Stimulated activated CD4-positive, alpha-beta T cell treated with anti-CD3 and anti-CD28 coated beads, Interleukin-12 subunit alpha, Interleukin-12 subunit beta, amount 100 ng/mL, for 4 hours (primary cell): Measurements from ENCODE around the gene LMF1.
"Not testable (repeated sequence)": the region's sequence is repeated elsewhere in the genome, so short reads cannot be mapped to it uniquely, and the experiment has no call there.

Experiments used
- DNase-seq: peaks from one replicate; pipeline ENCODE4 v3.0.0-alpha.2; 2020

LMF1 gene

DNA sequence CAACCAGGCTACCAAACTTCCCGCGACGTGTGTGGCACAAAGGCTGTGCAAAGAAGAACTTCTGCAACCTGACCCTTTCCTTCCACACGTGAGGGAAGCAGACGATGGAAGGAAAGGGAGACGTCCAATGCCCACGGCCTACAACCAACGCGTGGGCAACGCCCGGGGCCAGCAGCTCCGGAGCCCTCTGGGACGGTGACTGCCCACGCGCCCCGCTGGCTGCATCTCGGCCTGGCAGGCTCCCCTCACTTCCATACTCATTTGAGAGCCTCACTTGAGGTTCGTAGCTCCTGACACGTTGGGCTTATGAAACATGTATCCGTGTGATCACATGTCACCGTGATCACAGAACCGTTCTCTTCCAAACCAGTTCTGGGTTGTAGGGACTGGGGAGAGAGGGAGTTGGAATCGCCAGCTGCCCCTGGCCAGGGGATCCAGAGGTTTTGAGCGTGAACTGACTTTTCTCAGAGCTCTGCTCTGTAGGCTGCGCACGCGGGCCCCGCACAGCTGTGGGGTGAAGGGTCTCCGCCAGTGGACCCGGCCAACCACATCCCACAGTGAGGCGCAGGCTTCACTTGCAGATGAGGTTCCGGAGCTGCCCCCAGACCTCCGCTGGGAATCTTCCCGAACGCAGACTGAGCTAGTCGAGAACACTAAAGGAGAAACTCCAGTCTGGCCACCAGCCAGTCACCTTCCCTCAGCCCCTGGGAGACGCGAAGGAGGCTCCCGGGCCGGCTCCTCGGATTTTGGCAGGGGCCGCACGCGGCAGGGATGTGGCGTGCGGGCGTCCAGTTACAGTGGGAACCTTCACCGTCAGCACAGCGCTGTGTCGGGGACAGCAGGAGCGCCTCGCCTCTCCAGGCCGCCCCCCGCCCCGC lies 1.0 kb downstream of the LMF1 start:
- no peak for DNase-seq

DNA sequence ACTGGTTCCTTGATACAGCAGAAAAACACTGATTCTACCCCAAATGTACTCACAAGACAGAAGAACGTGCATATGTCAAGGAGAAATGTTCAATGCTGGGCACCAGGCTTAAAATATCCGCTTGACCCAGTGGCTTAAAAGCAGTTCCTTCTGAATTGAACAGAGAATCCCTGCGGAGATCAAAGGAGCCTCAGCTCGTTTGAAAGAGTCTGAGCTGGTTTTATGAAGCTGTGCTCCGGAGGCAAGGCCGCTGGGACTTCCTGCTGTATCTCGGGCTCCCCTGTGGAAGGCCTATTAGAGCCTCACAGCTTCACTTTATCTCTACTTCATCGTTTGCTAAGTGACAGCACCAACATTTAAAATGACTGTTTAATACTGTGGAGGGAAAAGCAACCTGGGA lies 2.2 kb downstream of the LMF1 start:
- DNase-seq = no peak

DNA sequence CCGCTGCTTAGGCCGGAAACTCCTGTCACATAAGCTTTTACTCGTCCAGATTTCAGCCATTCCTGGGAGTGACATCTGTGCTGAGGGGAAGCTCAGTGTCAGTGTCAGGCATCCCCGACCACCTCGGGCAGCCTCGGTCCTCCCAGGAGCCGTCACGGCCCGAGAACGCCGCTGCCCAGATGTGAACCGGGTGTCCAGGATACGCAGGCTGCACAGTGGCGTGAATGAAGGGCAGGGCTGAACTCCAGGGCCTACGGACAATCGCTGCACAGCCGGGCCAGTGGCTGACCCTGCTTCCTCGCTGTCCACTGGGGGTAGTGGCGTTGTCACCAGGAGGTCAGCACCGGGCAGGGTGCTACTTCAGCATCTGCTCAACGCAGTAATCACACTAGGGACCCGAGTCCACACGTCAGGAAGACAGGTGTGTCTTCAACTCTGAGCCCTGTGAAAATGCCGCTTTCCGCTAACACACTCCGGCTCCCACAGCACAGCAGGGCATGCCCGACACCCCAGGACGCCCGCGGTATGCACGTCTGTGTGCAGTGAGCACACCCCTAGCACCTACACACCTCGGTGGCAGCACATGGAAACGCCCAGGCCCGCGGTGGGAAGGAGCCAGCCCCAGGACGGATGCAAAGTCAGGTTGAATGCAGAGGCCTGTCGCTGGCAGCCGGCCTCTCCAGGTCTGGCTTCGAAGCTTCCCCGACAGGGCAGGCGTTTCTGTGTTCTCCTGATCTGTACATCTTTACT lies 3.1 kb downstream of the LMF1 start:
- DNase-seq = no peak

DNA sequence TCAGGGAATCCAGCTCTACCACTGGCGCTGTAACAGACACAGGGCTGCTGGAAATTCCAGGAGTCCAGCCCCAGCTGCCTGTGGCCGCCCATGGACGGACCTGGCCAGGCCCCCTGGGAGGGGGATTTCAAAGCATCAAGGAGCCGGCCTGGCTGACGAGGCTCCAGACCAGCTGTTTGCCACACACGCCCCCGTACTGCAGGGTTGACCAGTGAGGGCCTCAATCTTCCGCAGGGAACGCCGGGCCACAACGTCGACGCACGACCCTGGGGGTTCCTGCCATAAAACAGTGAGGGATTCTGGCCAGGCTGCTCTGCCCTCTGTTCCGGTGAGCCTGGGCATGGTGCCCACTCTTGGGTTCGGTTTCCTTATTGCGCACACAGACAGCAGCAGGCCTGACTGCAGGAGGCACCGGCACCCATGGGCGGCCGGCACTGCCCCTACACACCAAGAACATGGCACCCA lies 3.7 kb downstream of the LMF1 start:
- DNase-seq = no peak

DNA sequence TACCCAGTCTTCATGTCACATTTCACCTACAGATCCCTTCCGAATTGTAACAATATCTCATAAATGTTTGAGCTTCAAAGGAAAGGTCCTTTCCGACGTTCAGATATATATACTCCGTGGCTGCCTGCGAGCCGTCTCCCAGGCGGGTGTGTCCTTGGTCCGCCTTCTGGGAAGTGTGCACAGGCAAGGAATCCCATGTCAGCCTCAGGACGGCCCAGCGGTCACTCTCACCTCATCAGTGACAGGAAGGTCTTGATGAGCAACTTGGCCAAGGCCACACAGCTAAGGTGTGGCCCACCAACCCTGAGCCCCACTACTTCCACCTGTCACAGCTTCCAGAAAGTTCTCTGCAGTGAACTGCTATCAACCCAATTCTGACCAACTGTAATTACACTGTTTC lies 4.3 kb downstream of the LMF1 start:
- no peak for DNase-seq

DNA sequence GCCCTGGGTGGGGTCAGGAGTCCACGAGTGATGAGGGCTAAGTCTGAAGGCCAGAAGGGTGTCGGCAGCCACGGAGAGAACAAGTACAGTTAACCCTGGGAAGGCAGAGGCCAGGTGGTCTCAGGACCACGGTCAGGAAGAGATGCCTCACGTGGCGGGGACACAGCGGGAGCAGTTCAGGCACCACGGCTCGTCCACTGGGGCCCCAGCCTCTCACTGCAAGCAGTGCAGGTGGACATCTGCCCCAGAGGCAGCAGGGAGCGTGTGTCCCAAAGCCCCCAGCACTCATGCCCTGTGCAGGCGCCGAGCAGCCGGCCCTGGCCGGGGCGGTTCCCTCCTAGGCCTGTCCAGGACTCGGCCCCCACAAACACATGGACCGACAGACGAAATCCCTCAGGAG lies 4.7 kb downstream of the LMF1 start:
- no peak for DNase-seq

DNA sequence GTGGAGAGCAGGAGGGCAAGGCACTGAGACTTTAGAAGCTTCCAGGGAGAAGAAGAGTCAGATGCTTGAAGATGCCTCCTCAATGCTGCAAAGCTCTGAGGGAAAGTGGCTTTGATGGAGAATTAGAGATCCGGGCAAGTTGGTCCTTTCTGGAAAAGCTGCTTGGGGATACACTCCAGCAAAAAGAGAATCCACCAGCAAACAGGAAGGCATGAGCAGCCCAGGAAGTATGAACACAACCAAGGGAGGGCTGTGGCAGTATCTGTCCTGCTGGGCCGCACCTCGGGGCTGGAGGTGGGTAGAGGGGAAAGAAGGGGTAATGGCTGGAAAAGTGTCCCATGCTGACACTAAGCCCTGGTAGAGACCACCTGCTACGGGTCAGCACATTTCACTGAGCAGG lies 5.3 kb downstream of the LMF1 start:
- DNase-seq = no peak

DNA sequence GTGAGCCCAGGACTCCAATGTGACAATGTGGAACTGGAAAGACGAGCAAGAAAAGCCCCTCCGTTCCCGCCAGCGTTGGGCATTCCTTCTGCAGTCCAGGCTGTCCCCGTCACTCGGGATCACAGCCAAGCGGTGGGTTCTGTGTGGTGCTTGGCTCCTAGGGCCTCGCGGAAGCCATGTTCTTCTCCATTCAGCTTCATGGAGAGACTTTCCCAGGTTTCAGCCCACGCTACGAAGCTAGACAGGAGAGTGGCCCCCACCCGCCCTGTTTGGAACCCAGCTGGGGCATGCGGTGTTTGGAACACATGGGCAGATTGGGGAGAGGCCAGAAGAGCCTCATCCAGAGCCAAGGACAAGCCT lies 5.8 kb downstream of the LMF1 start:
- no peak for DNase-seq

DNA sequence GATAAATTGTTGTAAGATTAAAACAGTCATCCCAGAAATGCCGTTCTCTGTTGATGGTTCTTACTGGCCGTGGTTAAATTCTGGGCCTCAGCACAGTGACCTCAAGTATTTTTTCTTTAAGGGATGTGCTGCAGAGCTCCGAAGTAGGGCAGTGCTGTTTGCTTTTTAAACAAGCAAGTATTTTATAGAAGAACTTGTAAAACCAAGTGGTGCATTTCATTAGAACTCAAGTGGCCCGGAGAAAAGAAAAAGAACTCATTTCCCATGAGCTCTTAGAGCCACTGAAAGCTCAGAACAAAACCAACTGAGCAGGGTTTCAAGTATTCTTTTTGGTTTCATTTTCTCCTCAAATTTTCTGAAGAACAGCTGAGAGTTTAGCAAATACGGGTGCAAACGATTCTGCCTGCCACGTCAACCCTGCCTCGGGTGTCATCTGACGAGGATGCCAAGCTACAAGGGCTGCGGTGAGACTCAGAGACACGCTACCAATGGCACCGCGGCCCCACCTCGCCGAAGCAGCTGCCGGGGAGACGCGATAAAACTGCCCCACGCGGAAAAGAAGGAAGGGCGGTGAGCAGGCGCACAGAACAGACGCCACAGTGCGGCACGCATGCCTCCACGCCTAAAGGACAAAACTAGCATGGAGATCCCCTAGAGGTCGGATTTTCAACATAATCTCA lies 6.3 kb downstream of the LMF1 start:
- peak; percentile 55 for DNase-seq

DNA sequence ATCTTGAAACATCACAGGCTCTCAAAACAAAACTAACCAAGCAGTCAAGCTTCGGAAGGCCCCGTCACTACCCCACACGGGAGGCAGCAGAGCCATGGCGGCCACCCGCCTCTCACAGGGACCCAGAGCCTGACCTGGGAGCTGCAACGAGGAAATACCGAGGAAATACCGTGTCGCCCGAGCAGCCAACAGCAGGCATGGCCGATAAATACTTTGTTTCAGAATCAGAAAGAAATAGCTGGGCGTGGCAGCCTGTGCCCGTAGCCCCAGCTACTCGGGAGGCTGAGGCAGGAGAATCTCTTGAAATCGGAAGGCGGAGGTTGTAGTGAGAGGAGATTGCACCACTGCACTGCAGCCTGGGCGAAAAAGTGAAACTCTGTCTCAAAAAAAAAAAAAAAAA lies 6.9 kb downstream of the LMF1 start:
- no peak for DNase-seq

DNA sequence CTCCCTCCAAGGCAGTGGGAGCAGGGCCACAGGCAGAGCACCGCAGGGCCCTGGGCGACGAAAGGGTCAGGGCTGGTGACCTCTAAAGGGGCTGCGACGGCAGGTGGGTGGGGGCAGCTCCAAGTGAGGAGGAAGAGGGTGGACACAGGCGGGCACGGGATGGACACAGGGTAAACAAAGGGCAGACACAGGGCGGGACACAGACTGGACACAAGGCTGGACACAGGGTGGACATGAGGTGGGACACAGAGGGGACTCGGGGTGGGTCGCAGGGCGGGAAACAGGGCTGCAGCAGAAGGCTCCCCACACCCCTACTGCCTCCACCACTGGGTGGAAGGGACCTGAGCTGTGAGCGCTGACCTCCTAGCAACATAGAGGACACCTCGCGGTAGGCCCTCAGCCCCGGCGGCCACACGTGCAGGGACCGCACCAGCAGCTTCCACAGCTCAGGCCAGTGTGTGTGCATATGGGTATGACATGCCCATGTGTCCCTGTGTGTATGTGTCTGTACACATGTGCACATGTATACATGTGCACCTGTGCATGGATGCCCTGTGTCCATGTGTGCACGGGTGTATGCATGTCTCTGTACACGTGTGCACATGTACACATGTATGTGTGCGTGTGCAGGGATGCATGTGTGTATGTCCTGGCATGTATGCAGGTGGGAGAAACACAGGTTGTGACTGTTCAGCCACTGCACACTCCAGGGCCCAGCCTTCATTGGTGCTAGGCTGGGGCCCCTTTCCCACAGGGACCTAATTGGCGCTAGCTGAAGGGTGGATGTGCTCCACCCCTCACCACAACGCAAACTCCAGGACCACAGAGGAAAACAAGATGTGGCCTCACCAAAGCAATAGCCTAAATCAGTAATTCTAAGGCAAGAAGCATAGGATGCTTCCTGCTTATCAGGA lies 7.6 kb downstream of the LMF1 start:
- no peak for DNase-seq

DNA sequence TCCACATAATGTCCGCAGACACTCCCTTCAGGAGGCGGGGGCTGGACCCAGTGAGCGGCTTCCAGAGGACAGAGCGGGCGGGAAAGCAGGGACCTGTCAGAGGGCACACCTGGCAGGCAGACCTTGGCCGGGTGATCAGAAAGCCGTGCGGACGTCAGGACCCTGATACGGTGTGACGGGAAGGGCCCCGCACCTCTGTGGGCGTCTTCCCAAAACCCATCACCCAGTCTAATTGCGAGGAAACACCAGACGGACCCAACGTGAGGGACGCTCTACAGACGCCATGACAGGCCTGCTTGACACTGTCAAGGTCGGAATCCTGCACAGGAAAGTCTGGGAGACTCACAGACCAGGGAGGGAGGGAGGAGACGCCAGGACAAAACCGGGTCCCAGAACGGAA lies 8.4 kb downstream of the LMF1 start:
- no peak for DNase-seq

DNA sequence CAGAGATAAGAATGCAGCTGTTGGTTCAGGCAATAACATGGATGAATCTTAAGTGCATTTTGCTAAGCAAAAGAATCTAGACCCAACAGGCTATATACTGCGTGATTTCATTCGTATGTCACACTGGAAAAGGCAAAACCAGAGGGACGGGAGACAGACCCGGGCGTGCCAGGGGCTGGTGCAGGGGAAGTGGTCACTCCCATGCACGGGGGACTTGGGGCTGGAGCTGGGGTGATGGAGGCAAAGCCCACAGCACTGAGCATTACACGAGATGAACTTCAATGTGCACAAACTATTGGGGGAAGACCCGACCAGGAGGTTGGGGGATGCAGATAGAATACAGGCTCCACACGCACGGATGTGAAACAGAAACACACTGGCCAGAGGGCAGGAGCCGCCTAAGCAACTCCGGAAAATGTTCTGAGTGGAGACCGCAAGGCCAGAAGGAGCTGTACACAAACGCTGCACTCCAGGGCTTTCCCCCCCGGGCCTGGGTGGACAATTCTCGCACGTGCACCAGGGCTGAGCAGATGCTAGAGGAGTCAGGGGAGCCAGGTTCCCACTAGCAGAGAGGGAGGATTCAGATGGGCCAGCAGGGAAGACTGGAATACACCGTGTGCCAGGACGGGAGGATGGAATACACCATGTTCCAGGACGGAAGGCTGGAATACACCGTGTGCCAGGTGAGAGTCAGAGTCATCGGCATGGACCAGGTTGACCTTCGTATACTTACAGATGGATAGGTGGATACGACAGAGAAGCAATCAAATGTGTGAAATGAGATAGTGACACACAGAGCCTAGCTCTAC lies 11.3 kb downstream of the LMF1 start:
- no peak for DNase-seq

DNA sequence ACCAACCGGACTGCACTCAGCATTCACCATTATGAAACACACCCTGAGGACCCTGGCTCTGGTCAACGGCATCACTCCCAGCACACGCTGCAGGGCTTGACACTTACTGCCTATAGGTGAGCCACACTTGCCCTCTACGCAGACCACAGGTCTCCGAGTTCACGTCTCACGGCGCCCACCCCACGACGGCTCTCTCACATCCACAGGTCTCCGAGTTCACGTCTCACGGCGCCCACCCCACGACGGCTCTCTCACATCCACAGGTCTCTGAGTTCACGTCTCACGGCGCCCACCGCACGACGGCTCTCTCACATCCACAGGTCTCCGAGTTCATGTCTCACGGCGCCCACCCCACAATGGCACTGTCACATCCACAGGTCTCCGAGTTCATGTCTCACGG lies 15.0 kb downstream of the LMF1 start:
- DNase-seq = not testable (repeated sequence)

DNA sequence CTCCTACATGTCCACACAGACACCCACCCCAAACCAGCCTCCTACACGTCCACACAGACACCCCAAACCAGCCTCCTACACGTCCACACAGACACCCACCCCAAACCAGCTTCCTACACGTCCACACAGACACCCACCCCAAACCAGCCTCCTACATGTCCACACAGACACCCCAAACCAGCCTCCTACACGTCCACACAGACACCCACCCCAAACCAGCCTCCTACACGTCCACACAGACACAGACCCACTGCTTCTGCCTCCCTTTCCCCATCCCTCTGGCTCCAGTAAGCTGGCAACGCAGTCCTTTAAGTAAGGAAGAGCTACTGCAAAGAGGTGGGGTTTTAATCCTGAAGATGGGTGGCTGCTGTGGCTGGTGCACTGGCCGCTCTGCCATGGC lies 17.0 kb downstream of the LMF1 start:
- not testable (repeated sequence) for DNase-seq

DNA sequence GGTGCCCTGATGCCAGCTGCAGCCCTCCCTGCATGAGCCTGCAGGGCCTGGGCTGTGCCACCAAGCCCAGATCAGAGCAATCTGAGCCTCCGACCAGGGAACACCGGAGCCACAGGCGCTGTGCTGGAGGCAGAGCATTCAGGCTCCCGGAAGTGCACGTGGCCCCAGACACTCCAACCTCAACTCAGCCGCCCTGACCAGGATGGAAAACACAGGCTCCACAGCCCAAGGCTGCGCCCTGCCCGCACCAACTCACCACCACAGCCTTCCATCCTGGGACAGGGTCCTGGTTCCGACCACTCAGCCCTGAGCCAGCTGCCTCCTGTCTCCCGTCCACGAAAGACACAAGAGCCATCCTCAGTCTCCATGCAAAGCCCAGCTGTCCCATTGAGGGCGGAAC lies 18.5 kb downstream of the LMF1 start:
- DNase-seq = no peak

DNA sequence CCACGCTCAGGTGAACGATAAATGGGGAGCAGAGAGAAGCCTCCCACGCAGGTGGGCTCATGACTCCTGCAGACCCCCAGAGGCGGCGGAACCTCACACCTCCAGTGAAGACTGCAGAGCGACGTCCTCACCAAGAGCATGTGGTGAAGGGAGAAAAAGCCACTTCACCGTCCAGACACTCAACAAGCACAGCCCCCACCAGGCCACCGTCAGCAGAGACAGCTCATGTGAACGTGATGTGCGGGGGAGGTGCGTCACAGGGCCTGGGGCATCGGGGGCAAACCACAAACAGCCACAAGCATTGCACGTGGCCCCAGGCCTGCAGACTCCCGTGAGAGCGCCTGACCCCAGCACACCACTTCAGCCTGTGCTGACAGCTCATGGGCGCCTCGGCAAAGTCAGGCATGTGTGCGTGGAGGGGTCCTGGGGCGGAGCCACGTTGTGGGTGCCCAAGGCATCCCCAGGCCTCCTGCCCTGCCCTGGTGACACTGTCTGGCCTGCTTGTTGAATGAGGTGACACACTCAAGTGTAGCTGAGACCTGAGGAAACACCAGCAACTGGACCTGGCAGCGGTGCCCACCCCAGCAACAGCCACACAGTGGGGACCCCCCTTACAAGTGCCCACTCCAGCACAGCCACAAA lies 19.0 kb downstream of the LMF1 start:
- DNase-seq = no peak

DNA sequence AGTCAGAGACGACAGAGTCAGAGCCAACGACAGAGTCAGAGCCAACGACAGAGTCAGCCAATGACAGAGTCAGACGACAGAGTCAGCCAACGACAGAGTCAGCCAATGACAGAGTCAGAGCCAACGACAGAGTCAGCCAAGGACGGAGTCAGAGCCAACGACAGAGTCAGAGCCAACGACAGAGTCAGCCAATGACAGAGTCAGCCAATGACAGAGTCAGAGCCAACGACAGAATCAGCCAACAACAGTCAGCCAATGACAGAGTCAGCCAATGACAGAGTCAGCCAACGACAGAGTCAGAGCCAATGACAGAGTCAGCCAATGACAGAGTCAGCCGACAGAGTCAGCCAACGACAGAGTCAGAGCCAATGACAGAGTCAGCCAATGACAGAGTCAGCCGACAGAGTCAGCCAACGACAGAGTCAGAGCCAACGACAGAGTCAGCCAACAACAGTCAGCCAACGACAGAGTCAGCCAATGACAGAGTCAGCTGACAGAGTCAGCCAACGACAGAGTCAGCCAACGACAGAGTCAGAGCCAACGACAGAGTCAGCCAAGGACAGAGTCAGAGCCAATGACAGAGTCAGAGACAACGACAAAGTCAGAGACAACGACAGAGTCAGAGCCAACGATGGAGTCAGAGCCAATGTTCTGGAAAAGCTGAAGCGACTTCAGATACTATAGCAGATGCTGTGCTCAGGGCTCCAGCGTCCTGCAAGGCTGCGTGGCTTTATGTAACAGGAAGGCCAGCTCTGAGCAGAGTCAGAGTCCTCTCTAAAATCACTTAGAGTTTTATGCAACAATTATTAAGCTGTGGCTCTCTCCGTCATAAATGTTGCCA lies 19.8 kb downstream of the LMF1 start:
- not testable (repeated sequence) for DNase-seq

DNA sequence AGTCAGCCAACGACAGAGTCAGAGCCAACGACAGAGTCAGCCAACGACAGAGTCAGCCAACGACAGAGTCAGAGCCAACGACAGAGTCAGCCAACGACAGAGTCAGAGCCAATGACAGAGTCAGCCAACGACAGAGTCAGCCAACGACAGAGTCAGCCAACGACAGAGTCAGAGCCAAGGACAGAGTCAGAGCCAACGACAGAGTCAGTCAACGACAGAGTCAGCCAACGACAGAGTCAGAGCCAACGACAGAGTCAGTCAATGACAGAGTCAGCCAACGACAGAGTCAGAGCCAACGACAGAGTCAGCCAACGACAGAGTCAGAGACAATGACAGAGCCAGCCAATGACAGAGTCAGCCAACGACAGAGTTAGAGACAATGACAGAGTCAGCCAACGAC lies 22.0 kb downstream of the LMF1 start:
- not testable (repeated sequence) for DNase-seq

DNA sequence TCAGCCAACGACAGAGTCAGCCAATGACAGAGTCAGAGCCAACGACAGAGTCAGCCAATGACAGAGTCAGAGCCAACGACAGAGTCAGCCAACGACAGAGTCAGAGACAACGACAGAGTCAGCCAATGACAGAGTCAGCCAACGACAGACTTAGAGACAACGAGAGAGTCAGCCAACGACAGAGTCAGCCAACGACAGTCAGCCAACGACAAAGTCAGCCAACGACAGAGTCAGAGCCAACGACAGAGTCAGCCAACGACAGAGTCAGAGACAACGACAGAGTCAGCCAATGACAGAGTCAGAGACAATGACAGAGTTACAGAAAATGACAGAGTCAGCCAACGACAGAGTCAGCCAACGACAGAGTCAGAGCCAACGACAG lies 22.9 kb downstream of the LMF1 start:
- DNase-seq = not testable (repeated sequence)
